T follicular helper cell (primary cell): ENCODE results near the gene APH1B.

Experiments
- DNase-seq: peaks from one replicate; pipeline ENCODE4 v3.0.0-alpha.2; 2020; ENCODE audit warnings: low read depth

The APH1B gene

DNA sequence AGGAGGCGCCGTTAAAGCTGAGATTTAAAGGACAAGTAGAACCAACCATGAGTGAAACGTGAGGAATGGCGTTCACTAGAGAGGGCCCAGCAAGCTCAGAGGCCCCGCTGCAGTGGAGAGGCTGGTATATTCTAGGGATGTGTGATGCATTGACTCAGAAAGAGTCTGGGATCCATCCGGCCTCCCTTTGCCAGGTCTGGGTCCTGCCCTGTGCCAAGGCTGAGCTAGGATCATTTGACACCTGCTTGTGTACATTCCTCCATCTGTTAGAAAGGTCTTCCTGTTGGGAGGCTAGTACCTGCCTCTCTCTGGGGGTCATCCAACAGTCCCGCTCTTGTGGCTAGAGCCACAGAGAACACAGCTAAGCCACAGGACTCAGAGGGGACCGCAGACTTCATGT lies 75.9 kb downstream of the APH1B start:
- DNase-seq, result no peak

DNA sequence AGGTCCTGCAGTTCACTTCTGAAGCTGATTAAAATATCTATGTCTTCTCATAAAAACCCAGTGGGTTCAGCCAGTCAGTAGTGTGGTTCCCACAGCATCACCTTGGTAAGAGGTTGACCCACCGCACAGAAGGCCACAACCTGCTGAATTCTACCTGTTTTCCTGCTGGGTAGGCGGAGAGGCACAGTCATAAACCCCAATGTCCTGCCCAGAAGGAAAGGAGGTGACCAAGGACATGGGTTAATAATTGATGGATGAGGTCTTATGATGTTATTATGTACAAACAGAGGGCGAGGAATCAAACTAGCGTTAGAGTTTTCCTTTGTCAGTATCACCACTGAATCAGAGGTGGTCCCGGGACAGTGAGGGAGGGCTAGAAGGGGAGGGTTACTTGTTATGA lies 76.5 kb downstream of the APH1B start:
- DNase-seq, result no peak

DNA sequence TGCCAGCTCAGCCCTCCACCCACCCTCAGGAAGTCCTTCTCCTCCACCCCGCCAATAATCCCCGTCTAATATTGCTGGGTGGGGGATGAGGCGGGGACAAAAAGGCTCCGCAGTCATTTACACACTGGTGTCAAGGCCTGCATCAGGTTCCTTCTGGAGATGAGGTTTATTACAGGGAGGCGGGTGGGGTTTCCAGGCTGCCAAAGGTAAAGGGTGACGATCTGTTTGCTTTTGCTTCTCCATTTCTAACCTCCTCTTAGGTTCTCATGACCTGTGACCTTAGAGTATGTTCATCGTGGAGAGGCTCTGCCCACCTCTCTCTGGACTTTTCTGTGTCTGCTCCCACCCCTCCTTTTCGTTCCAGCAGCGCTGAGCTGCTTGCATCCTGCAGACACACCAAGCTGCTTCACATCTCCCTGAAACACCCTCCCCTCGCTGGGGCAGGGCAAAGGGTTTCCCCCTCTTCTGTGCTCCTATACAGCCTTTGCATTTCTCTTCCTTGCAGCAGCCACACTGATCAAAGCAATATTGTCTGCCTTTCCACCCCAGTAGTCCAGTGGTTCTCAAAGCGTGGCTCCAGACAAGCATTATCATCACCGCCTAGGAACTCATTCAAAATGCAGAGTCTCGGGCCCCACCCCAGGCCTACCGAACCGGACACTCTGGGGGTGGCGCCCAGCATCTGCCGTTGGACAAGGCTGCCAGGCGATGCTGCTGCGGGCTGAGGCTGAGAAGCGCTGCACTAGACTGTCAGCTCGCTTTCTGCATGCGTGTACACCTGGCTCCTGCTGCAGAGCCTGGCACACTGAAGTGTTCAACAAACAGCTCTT lies 77.6 kb downstream of the APH1B start:
- DNase-seq, result no peak

DNA sequence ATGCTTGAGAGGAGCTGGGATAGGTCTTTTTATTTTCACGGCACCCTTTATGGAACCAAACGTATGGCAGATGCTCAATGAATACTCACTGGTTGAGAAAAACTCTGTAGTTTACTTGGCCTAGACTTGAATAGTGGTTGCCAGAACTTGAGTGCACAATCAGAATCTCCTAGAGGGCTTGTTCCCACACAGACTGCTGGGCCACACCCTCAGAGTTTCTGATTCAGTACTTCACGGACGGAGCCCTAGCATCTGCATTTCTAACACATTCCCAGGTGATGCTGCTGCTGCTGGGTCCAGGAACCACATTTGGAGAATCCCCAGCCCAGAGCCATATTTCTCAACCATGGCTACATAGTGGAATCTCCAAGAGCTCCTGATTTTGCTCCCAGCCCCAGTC lies 79.7 kb downstream of the APH1B start:
- no peak for DNase-seq

DNA sequence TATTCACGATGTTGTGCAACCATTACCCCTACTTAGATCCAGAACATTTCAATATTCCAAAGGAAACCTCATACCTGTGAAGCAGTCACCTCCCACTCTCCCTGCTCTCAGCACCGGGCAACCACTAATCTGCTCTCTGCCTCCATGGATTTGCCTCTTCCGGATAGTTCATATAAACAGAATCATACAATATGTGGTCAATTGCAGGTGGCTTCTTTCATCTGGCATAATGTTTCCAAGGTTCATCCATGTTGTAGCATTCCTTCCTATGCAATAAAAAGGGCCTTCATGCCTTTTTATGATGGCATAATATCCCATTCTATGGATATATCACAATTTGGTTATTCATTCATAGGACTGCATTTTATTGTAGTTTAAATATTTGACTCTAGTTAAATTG lies 80.3 kb downstream of the APH1B start:
- no peak for DNase-seq

DNA sequence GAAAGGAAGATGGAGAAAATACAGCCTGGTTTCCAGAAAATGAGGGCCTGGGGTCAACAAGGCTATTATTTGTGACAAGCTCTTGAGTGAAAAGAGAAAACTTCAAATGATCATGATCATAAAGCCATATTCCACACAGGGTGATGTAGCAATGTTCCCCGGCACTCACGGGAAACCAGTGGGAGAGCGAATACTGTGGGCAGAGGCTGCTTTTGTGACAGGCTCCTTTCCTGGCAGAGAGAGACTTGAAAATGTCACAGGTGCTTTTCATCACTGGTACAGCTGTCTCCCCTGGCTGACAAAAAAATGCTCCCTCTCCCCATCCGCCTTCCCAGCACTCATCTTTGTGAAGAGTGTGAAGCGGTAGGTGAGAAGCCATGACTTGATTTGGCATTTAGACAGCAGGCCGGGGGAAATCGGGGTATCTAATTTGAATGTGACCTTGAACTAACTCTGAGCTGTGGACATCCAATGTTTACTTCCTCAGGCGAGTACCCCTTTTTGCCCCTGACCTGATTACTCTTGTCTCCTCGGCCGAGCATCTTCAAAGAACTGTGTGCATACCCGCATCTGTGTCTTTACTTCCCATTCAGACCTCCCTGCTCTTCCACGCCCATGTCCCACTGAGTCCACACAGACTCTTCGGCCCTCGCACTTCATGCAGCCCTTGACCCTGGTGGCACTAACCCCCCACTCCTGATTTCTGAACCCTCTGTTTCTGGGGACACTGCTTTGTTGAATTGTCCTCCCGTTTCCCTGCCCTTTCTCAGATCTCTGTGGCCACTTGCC lies 81.0 kb downstream of the APH1B start:
- DNase-seq, result no peak
